Measurements from ENCODE around the gene CLDN15.
A peak's percentile ranks its signal among the peaks of the same experiment; 100 is the strongest.
"Not testable (repeated sequence)": the region's sequence is repeated elsewhere in the genome, so short reads cannot be mapped to it uniquely, and the experiment has no call there.

CLDN15 gene

GRCh38 chr7:101237206-101238067 is at the start of gene CLDN15:
CLDN15 (minus strand) TSS chr7:101237802; CDS start chr7:101237581, 221 bp downstream.
- DNase-seq = peak in 2 of 3 donors; percentile 33 to 48

GRCh38 chr7:101287032-101287431 is 49.4 kb upstream of the CLDN15 start:
- DNase-seq = peak; percentile 66 to 71 (median 68)

- not testable (repeated sequence) for DNase-seq
These were observed 48.3 kb upstream of the CLDN15 start for GRCh38 chr7:101285880-101286279.

- no peak for DNase-seq
These were observed 47.6 kb upstream of the CLDN15 start for GRCh38 chr7:101285171-101285570.

- not testable (repeated sequence) for DNase-seq
These were observed 43.3 kb upstream of the CLDN15 start for GRCh38 chr7:101280912-101281311.

GRCh38 chr7:101278461-101279292 is 41.1 kb upstream of the CLDN15 start:
- DNase-seq = no peak

GRCh38 chr7:101277155-101277554 is 39.6 kb upstream of the CLDN15 start:
- no peak for DNase-seq

GRCh38 chr7:101273206-101273605 is 35.6 kb upstream of the CLDN15 start:
- DNase-seq = no peak

GRCh38 chr7:101271021-101271420 is 33.4 kb upstream of the CLDN15 start:
- DNase-seq = no peak

- no peak for DNase-seq
These were observed 32.1 kb upstream of the CLDN15 start for GRCh38 chr7:101269664-101270063.

- DNase-seq = no peak
These were observed 28.3 kb upstream of the CLDN15 start for GRCh38 chr7:101265622-101266516.

- DNase-seq = peak in 2 of 3 donors; percentile 33 to 48
These were observed 26.6 kb upstream of the CLDN15 start for GRCh38 chr7:101264102-101264706.

GRCh38 chr7:101258243-101258731 is 20.7 kb upstream of the CLDN15 start:
- no peak for DNase-seq

GRCh38 chr7:101255796-101256195 is 18.2 kb upstream of the CLDN15 start:
- peak; percentile 34 to 52 (median 51) for DNase-seq

- DNase-seq = not testable (repeated sequence)
These were observed 15.6 kb upstream of the CLDN15 start for GRCh38 chr7:101253199-101253598.

GRCh38 chr7:101251871-101252659 is 14.5 kb upstream of the CLDN15 start:
- DNase-seq = peak; percentile 99 to 100 (median 99)

GRCh38 chr7:101250324-101250723 is 12.7 kb upstream of the CLDN15 start:
- DNase-seq = no peak

- no peak for DNase-seq
These were observed 10.7 kb upstream of the CLDN15 start for GRCh38 chr7:101248276-101248675.

- DNase-seq = no peak
These were observed 7.6 kb upstream of the CLDN15 start for GRCh38 chr7:101245147-101245668.

GRCh38 chr7:101244375-101245146 is 7.0 kb upstream of the CLDN15 start, which contains the start of gene FIS1:
FIS1 (minus strand) TSS chr7:101245081; CDS start chr7:101245004, 77 bp downstream.
- peak; percentile 91 to 96 (median 94) for DNase-seq

All from suppressor macrophage treated with lipopolysaccharide for 1 hour (primary cell).